ENCODE data around the gene SNRNP48.

Gene SNRNP48

GRCh38 chr6:7604506-7604905 is 14.5 kb downstream of the SNRNP48 start:
- no peaks in the 10 kb centered on the region for H3K9me3 ChIP-seq (ENCODE audit: control insufficient read depth, low read length)
- H3K36me3 ChIP-seq (ENCODE audit: control insufficient read depth, insufficient read depth, low read length, severe bottlenecking) = peaks cover 99% of the 10 kb centered on the region
- no peaks in the 10 kb centered on the region for H3K27me3 ChIP-seq (replicated peaks; ENCODE audit: control insufficient read depth, insufficient read depth, low read length)
- H3K4me3 ChIP-seq (ENCODE audit: low read length) = no peak overlapping the region
- no peak overlapping the region for H3K9ac ChIP-seq (ENCODE audit: low read length)
- no peak for DNase-seq (ENCODE audit: low read depth)
- H3K4me1 ChIP-seq (ENCODE audit: control insufficient read depth, insufficient read depth, low read length) = no peaks in the 10 kb centered on the region

GRCh38 chr6:7615611-7616383 is 25.8 kb downstream of the SNRNP48 start:
- Histone ChIP-seq H3K9ac (ENCODE audit: low read length) (peak overlapping the region; percentile 45), H3K4me1 (ENCODE audit: control insufficient read depth, insufficient read depth, low read length) (peaks cover 27% of the 10 kb centered on the region), H3K4me3 (ENCODE audit: low read length) (no peak overlapping the region), H3K27me3 (replicated peaks; ENCODE audit: control insufficient read depth, insufficient read depth, low read length) (no peaks in the 10 kb centered on the region), H3K36me3 (ENCODE audit: control insufficient read depth, insufficient read depth, low read length, severe bottlenecking) (peaks cover 23% of the 10 kb centered on the region), H3K9me3 (ENCODE audit: control insufficient read depth, low read length) (no peaks in the 10 kb centered on the region)
- peak; percentile 81 for DNase-seq (ENCODE audit: low read depth)

GRCh38 chr6:7617801-7618764 is 28.1 kb downstream of the SNRNP48 start:
- no peaks in the 10 kb centered on the region for H3K9me3 ChIP-seq (ENCODE audit: control insufficient read depth, low read length)
- H3K27me3 ChIP-seq (replicated peaks; ENCODE audit: control insufficient read depth, insufficient read depth, low read length) = no peaks in the 10 kb centered on the region

GRCh38 chr6:7621761-7622160 is 31.8 kb downstream of the SNRNP48 start:
- no peak overlapping the region for H3K9ac ChIP-seq (ENCODE audit: low read length)
- no peaks in the 10 kb centered on the region for H3K36me3 ChIP-seq (ENCODE audit: control insufficient read depth, insufficient read depth, low read length, severe bottlenecking)
- no peak overlapping the region for H3K4me3 ChIP-seq (ENCODE audit: low read length)
- no peaks in the 10 kb centered on the region for H3K27me3 ChIP-seq (replicated peaks; ENCODE audit: control insufficient read depth, insufficient read depth, low read length)
- peaks cover 27% of the 10 kb centered on the region for H3K4me1 ChIP-seq (ENCODE audit: control insufficient read depth, insufficient read depth, low read length)
- no peak for DNase-seq (ENCODE audit: low read depth)
- H3K9me3 ChIP-seq (ENCODE audit: control insufficient read depth, low read length) = no peaks in the 10 kb centered on the region

More at GRCh38 chr6:7617801-7618764, 28.1 kb downstream of the SNRNP48 start:
- H3K4me3 ChIP-seq (ENCODE audit: low read length) = peak overlapping the region; percentile 26
- DNase-seq (ENCODE audit: low read depth) = peak; percentile 72
- H3K4me1 ChIP-seq (ENCODE audit: control insufficient read depth, insufficient read depth, low read length) = peaks cover 33% of the 10 kb centered on the region
- H3K36me3 ChIP-seq (ENCODE audit: control insufficient read depth, insufficient read depth, low read length, severe bottlenecking) = peaks cover 8% of the 10 kb centered on the region
- H3K9ac ChIP-seq (ENCODE audit: low read length) = peak overlapping the region; percentile 47

- Histone ChIP-seq H3K27me3 (replicated peaks; ENCODE audit: control insufficient read depth, insufficient read depth, low read length) (no peaks in the 10 kb centered on the region), H3K9me3 (ENCODE audit: control insufficient read depth, low read length) (no peaks in the 10 kb centered on the region), H3K4me3 (ENCODE audit: low read length) (no peak overlapping the region), H3K36me3 (ENCODE audit: control insufficient read depth, insufficient read depth, low read length, severe bottlenecking) (no peaks in the 10 kb centered on the region), H3K4me1 (ENCODE audit: control insufficient read depth, insufficient read depth, low read length) (peaks cover 15% of the 10 kb centered on the region), H3K9ac (ENCODE audit: low read length) (no peak overlapping the region)
- no peak for DNase-seq (ENCODE audit: low read depth)
Observed at GRCh38 chr6:7624796-7625710, 35.1 kb downstream of the SNRNP48 start.

GRCh38 chr6:7628479-7628878 is 38.5 kb downstream of the SNRNP48 start:
- Histone ChIP-seq H3K9me3 (ENCODE audit: control insufficient read depth, low read length) (no peaks in the 10 kb centered on the region), H3K36me3 (ENCODE audit: control insufficient read depth, insufficient read depth, low read length, severe bottlenecking) (no peaks in the 10 kb centered on the region), H3K4me1 (ENCODE audit: control insufficient read depth, insufficient read depth, low read length) (peaks cover 8% of the 10 kb centered on the region), H3K9ac (ENCODE audit: low read length) (no peak overlapping the region), H3K4me3 (ENCODE audit: low read length) (no peak overlapping the region), H3K27me3 (replicated peaks; ENCODE audit: control insufficient read depth, insufficient read depth, low read length) (no peaks in the 10 kb centered on the region)
- no peak for DNase-seq (ENCODE audit: low read depth)

GRCh38 chr6:7628909-7629308 is 38.9 kb downstream of the SNRNP48 start:
- Histone ChIP-seq H3K9ac (ENCODE audit: low read length) (no peak overlapping the region), H3K4me1 (ENCODE audit: control insufficient read depth, insufficient read depth, low read length) (peaks cover 8% of the 10 kb centered on the region), H3K36me3 (ENCODE audit: control insufficient read depth, insufficient read depth, low read length, severe bottlenecking) (no peaks in the 10 kb centered on the region), H3K27me3 (replicated peaks; ENCODE audit: control insufficient read depth, insufficient read depth, low read length) (no peaks in the 10 kb centered on the region), H3K9me3 (ENCODE audit: control insufficient read depth, low read length) (no peaks in the 10 kb centered on the region), H3K4me3 (ENCODE audit: low read length) (no peak overlapping the region)
- DNase-seq (ENCODE audit: low read depth) = no peak

GRCh38 chr6:7629321-7629720 is 39.3 kb downstream of the SNRNP48 start:
- H3K4me3 ChIP-seq (ENCODE audit: low read length) = no peak overlapping the region
- H3K36me3 ChIP-seq (ENCODE audit: control insufficient read depth, insufficient read depth, low read length, severe bottlenecking) = no peaks in the 10 kb centered on the region
- DNase-seq (ENCODE audit: low read depth) = no peak
- peaks cover 8% of the 10 kb centered on the region for H3K4me1 ChIP-seq (ENCODE audit: control insufficient read depth, insufficient read depth, low read length)
- H3K9me3 ChIP-seq (ENCODE audit: control insufficient read depth, low read length) = no peaks in the 10 kb centered on the region
- no peaks in the 10 kb centered on the region for H3K27me3 ChIP-seq (replicated peaks; ENCODE audit: control insufficient read depth, insufficient read depth, low read length)
- no peak overlapping the region for H3K9ac ChIP-seq (ENCODE audit: low read length)

- no peak overlapping the region for H3K4me3 ChIP-seq (ENCODE audit: low read length)
- H3K36me3 ChIP-seq (ENCODE audit: control insufficient read depth, insufficient read depth, low read length, severe bottlenecking) = no peaks in the 10 kb centered on the region
- no peaks in the 10 kb centered on the region for H3K27me3 ChIP-seq (replicated peaks; ENCODE audit: control insufficient read depth, insufficient read depth, low read length)
- no peak overlapping the region for H3K9ac ChIP-seq (ENCODE audit: low read length)
- peaks cover 8% of the 10 kb centered on the region for H3K4me1 ChIP-seq (ENCODE audit: control insufficient read depth, insufficient read depth, low read length)
- DNase-seq (ENCODE audit: low read depth) = no peak
- H3K9me3 ChIP-seq (ENCODE audit: control insufficient read depth, low read length) = no peaks in the 10 kb centered on the region
Observed at GRCh38 chr6:7630792-7631191, 40.8 kb downstream of the SNRNP48 start.

GRCh38 chr6:7631466-7631865 is 41.5 kb downstream of the SNRNP48 start:
- Histone ChIP-seq H3K9me3 (ENCODE audit: control insufficient read depth, low read length) (no peaks in the 10 kb centered on the region), H3K9ac (ENCODE audit: low read length) (no peak overlapping the region), H3K36me3 (ENCODE audit: control insufficient read depth, insufficient read depth, low read length, severe bottlenecking) (no peaks in the 10 kb centered on the region), H3K4me3 (ENCODE audit: low read length) (no peak overlapping the region), H3K4me1 (ENCODE audit: control insufficient read depth, insufficient read depth, low read length) (peaks cover 8% of the 10 kb centered on the region), H3K27me3 (replicated peaks; ENCODE audit: control insufficient read depth, insufficient read depth, low read length) (no peaks in the 10 kb centered on the region)
- DNase-seq (ENCODE audit: low read depth) = peak; percentile 40
